CD4-positive, CD25-positive, alpha-beta regulatory T cell (primary cell): ENCODE measurements around the gene MEIS1. TPM values are rescaled to one million over a fixed set of nuclear protein-coding genes. Genes with fewer than 3 reads are reported as not detected.

Experiments used
- ATAC-seq, 2 donors: fragments of 150-1000 bp; cut with Tn5 transposase; one replicate each; pipeline ENCODE4 v1.10.0; 2021; ENCODE audit warnings: low read depth in 2 of 2, moderate number of reproducible peaks in 2 of 2, moderate library complexity in 1 of 2
- DNase-seq, 3 donors: peaks; one replicate each; pipeline versions ENCODE4 v3.0.0 to v3.0.0-alpha.2; 2012 to 2022; ENCODE audit warnings: mixed read lengths in 1 of 3
- H3K27ac ChIP-seq: one replicate; pipeline ENCODE4 v1.7.0; 2013; ENCODE audit warnings: mild to moderate bottlenecking, low read length; ENCODE audit not compliant: insufficient read depth, poor library complexity, severe bottlenecking
- H3K27me3 ChIP-seq: one replicate; pipeline ENCODE4 v1.7.0; 2013; ENCODE audit warnings: low read length; ENCODE audit not compliant: control insufficient read depth, insufficient read depth
- H3K36me3 ChIP-seq: one replicate; pipeline ENCODE4 v1.7.0; 2013; ENCODE audit warnings: mild to moderate bottlenecking, low read length, moderate library complexity; ENCODE audit not compliant: control insufficient read depth, insufficient read depth
- H3K4me1 ChIP-seq: 2 replicates; pipeline ENCODE4 v1.7.0; 2013; ENCODE audit warnings: mild to moderate bottlenecking, low read length; ENCODE audit not compliant: insufficient read depth, control insufficient read depth, poor library complexity, severe bottlenecking
- H3K4me3 ChIP-seq: one replicate; pipeline ENCODE4 v1.7.0; 2013; ENCODE audit warnings: low read depth, mild to moderate bottlenecking, low read length, moderate library complexity
- H3K9me3 ChIP-seq, 2 experiments: 1 replicate in 1 of 2; 2 replicates in 1 of 2; pipeline ENCODE4 v1.7.0; 2013; ENCODE audit warnings: low read length in 2 of 2, mild to moderate bottlenecking in 1 of 2, moderate library complexity in 1 of 2; ENCODE audit not compliant: control insufficient read depth in 2 of 2
- H3K27ac Mint-ChIP-seq, 3 donors: one replicate each; pipeline ENCODE4 v1.8.0; 2020 to 2022; ENCODE audit warnings: mild to moderate bottlenecking in 3 of 3, mixed read lengths in 3 of 3, moderate library complexity in 2 of 3
- H3K27me3 Mint-ChIP-seq: one replicate; pipeline ENCODE4 v1.8.0; 2022; ENCODE audit warnings: mild to moderate bottlenecking, mixed read lengths
- H3K36me3 Mint-ChIP-seq: one replicate; pipeline ENCODE4 v1.8.0; 2020; ENCODE audit warnings: mixed read lengths
- H3K4me1 Mint-ChIP-seq, 4 donors: one replicate each; pipeline ENCODE4 v1.8.0; 2020 to 2022; ENCODE audit warnings: mixed read lengths in 4 of 4, mild to moderate bottlenecking in 1 of 4
- H3K4me3 Mint-ChIP-seq, 4 donors: one replicate each; pipeline ENCODE4 v1.8.0; 2020 to 2022; ENCODE audit warnings: mild to moderate bottlenecking in 4 of 4, mixed read lengths in 4 of 4, moderate library complexity in 3 of 4
- H3K9me3 Mint-ChIP-seq, 7 donors: one replicate each; pipeline ENCODE4 v1.8.0; 2020 to 2022; ENCODE audit warnings: mixed read lengths in 7 of 7, mild to moderate bottlenecking in 3 of 7, moderate library complexity in 2 of 7
- polyA plus RNA-seq, 4 donors: library from polyadenylated mRNA; unstranded; fragments of 300-500 nt; fragmentation: Illumina TruSeq; gene quantifications; one replicate each; pipeline ENCODE4 v1.2.3, GENCODE V29; 2021
- total RNA-seq: library from RNA; stranded (reverse); gene quantifications from one replicate; pipeline ENCODE4 v1.2.3, GENCODE V29; 2022

MEIS1 gene
- total and polyA plus RNA-seq, 5 donors from 2014 or later: 3.6 TPM; not detected in 4

GRCh38 chr2:66585587-66585986 is 150.7 kb downstream of the MEIS1 start:
- Histone ChIP-seq H3K27ac (no peak overlapping the region), H3K4me3 (no peak overlapping the region), H3K9me3 (no peaks in the 10 kb centered on the region), H3K4me1 (no peaks in the 10 kb centered on the region), H3K36me3 (no peaks in the 10 kb centered on the region), H3K27me3 (peaks cover 17% of the 10 kb centered on the region)
- Mint-ChIP-seq H3K4me1 (no peaks in the 10 kb centered on the region), H3K4me3 (no peak overlapping the region), H3K9me3 (peaks cover 0 to 4% (median 0%) of the 10 kb centered on the region in 7 donors), H3K27me3 (peaks cover 13% of the 10 kb centered on the region), H3K27ac (no peak overlapping the region), H3K36me3 (no peaks in the 10 kb centered on the region)
- DNase-seq (no peak), ATAC-seq (no peak)

GRCh38 chr2:66587216-66587615 is 152.3 kb downstream of the MEIS1 start:
- H3K27me3 Mint-ChIP-seq: peaks cover 7% of the 10 kb centered on the region
- H3K9me3 Mint-ChIP-seq: peaks cover 0 to 3% (median 0%) of the 10 kb centered on the region in 7 donors
- H3K4me3 ChIP-seq: no peak overlapping the region
- ATAC-seq: no peak
- H3K4me1 Mint-ChIP-seq: no peaks in the 10 kb centered on the region
- no peaks in the 10 kb centered on the region for H3K9me3 ChIP-seq
- DNase-seq: no peak
- no peak overlapping the region for H3K27ac Mint-ChIP-seq
- H3K36me3 ChIP-seq: no peaks in the 10 kb centered on the region
- H3K27ac ChIP-seq: no peak overlapping the region
- no peaks in the 10 kb centered on the region for H3K36me3 Mint-ChIP-seq
- peaks cover 14% of the 10 kb centered on the region for H3K27me3 ChIP-seq
- no peak overlapping the region for H3K4me3 Mint-ChIP-seq
- no peaks in the 10 kb centered on the region for H3K4me1 ChIP-seq

GRCh38 chr2:66594001-66594400 is 159.1 kb downstream of the MEIS1 start:
- H3K36me3 Mint-ChIP-seq: no peaks in the 10 kb centered on the region
- no peak overlapping the region for H3K4me3 Mint-ChIP-seq
- Histone ChIP-seq H3K4me3 (no peak overlapping the region), H3K9me3 (no peaks in the 10 kb centered on the region), H3K27ac (no peak overlapping the region), H3K27me3 (no peaks in the 10 kb centered on the region), H3K36me3 (no peaks in the 10 kb centered on the region), H3K4me1 (no peaks in the 10 kb centered on the region)
- ATAC-seq (no peak), DNase-seq (no peak)
- H3K4me1 Mint-ChIP-seq: no peaks in the 10 kb centered on the region
- H3K27me3 Mint-ChIP-seq: no peaks in the 10 kb centered on the region
- H3K27ac Mint-ChIP-seq: no peak overlapping the region
- peaks cover 0 to 7% (median 3%) of the 10 kb centered on the region in 7 donors for H3K9me3 Mint-ChIP-seq

- Mint-ChIP-seq H3K4me1 (no peaks in the 10 kb centered on the region), H3K36me3 (no peaks in the 10 kb centered on the region), H3K9me3 (peaks cover 0 to 14% (median 3%) of the 10 kb centered on the region in 7 donors), H3K27ac (no peak overlapping the region), H3K4me3 (no peak overlapping the region), H3K27me3 (no peaks in the 10 kb centered on the region)
- Histone ChIP-seq H3K4me3 (no peak overlapping the region), H3K36me3 (no peaks in the 10 kb centered on the region), H3K4me1 (no peaks in the 10 kb centered on the region), H3K27me3 (no peaks in the 10 kb centered on the region), H3K27ac (no peak overlapping the region), H3K9me3 (no peaks in the 10 kb centered on the region)
- DNase-seq (no peak), ATAC-seq (no peak)
Observed at GRCh38 chr2:66595556-66595955, 160.6 kb downstream of the MEIS1 start.

- no peaks in the 10 kb centered on the region for H3K36me3 ChIP-seq
- no peaks in the 10 kb centered on the region for H3K36me3 Mint-ChIP-seq
- H3K9me3 ChIP-seq: no peaks in the 10 kb centered on the region
- no peak overlapping the region for H3K27ac ChIP-seq
- no peak for ATAC-seq
- H3K4me3 ChIP-seq: no peak overlapping the region
- H3K27me3 ChIP-seq: no peaks in the 10 kb centered on the region
- no peaks in the 10 kb centered on the region for H3K27me3 Mint-ChIP-seq
- no peak for DNase-seq
- H3K27ac Mint-ChIP-seq: no peak overlapping the region
- no peak overlapping the region for H3K4me3 Mint-ChIP-seq
- peaks cover 0 to 14% (median 3%) of the 10 kb centered on the region in 7 donors for H3K9me3 Mint-ChIP-seq
- H3K4me1 ChIP-seq: no peaks in the 10 kb centered on the region
- no peaks in the 10 kb centered on the region for H3K4me1 Mint-ChIP-seq
Observed at GRCh38 chr2:66596256-66596655, 161.3 kb downstream of the MEIS1 start.

- DNase-seq (no peak), ATAC-seq (no peak)
- H3K9me3 ChIP-seq: no peaks in the 10 kb centered on the region
- no peak overlapping the region for H3K4me3 ChIP-seq
- Mint-ChIP-seq H3K9me3 (peaks cover 0 to 12% (median 3%) of the 10 kb centered on the region in 7 donors), H3K4me3 (no peak overlapping the region), H3K27ac (no peak overlapping the region), H3K4me1 (no peaks in the 10 kb centered on the region), H3K36me3 (no peaks in the 10 kb centered on the region), H3K27me3 (no peaks in the 10 kb centered on the region)
- no peak overlapping the region for H3K27ac ChIP-seq
- no peaks in the 10 kb centered on the region for H3K27me3 ChIP-seq
- H3K36me3 ChIP-seq: no peaks in the 10 kb centered on the region
- H3K4me1 ChIP-seq: no peaks in the 10 kb centered on the region
Observed at GRCh38 chr2:66601624-66602023, 166.7 kb downstream of the MEIS1 start.

- H3K4me1 Mint-ChIP-seq: no peaks in the 10 kb centered on the region
- Histone ChIP-seq H3K4me3 (no peak overlapping the region), H3K36me3 (no peaks in the 10 kb centered on the region), H3K9me3 (no peaks in the 10 kb centered on the region), H3K27ac (no peak overlapping the region), H3K27me3 (no peaks in the 10 kb centered on the region), H3K4me1 (no peaks in the 10 kb centered on the region)
- no peak overlapping the region for H3K27ac Mint-ChIP-seq
- H3K36me3 Mint-ChIP-seq: no peaks in the 10 kb centered on the region
- no peak for ATAC-seq
- peaks cover 0 to 12% (median 1%) of the 10 kb centered on the region in 7 donors for H3K9me3 Mint-ChIP-seq
- H3K27me3 Mint-ChIP-seq: no peaks in the 10 kb centered on the region
- DNase-seq: no peak
- H3K4me3 Mint-ChIP-seq: no peak overlapping the region
Observed at GRCh38 chr2:66602341-66602740, 167.4 kb downstream of the MEIS1 start.

- no peaks in the 10 kb centered on the region for H3K36me3 Mint-ChIP-seq
Observed at GRCh38 chr2:66604326-66604725, 169.4 kb downstream of the MEIS1 start.

More at GRCh38 chr2:66604326-66604725, 169.4 kb downstream of the MEIS1 start:
- Mint-ChIP-seq H3K27ac (no peak overlapping the region), H3K27me3 (no peaks in the 10 kb centered on the region), H3K4me3 (no peak overlapping the region), H3K4me1 (no peaks in the 10 kb centered on the region), H3K9me3 (peaks cover 0 to 12% (median 3%) of the 10 kb centered on the region in 7 donors)
- Histone ChIP-seq H3K36me3 (no peaks in the 10 kb centered on the region), H3K9me3 (no peaks in the 10 kb centered on the region), H3K4me1 (no peaks in the 10 kb centered on the region), H3K27me3 (no peaks in the 10 kb centered on the region), H3K27ac (no peak overlapping the region), H3K4me3 (no peak overlapping the region)
- no peak for ATAC-seq
- no peak for DNase-seq
